Thymus (tissue), 11 donors: Measurements from ENCODE around the gene RABGAP1. TPM values are rescaled to one million over a fixed set of nuclear protein-coding genes. Genes with fewer than 3 reads are reported as not detected.

Experiments used
- DNase-seq, 9 donors: peaks; one replicate each; pipeline ENCODE4 v3.0.0-alpha.2; 2013; ENCODE audit warnings: low spot score in 9 of 9, low read depth in 6 of 9, missing footprints in 1 of 9
- H3K27ac ChIP-seq, 2 donors: one replicate each; pipeline ENCODE4 v1.5.1; 2013; ENCODE audit warnings: control low read depth in 1 of 2, low read depth in 1 of 2, low read length in 1 of 2, mild to moderate bottlenecking in 1 of 2, moderate library complexity in 1 of 2
- H3K27me3 ChIP-seq, 2 donors: one replicate each; pipeline ENCODE4 v1.5.1; 2013; ENCODE audit warnings: low read length in 1 of 2; ENCODE audit not compliant: control insufficient read depth in 2 of 2, insufficient read depth in 1 of 2
- H3K36me3 ChIP-seq, 2 donors: one replicate each; pipeline ENCODE4 v1.5.1; 2013; ENCODE audit warnings: low read length in 1 of 2, mild to moderate bottlenecking in 1 of 2, moderate library complexity in 1 of 2; ENCODE audit not compliant: control insufficient read depth in 2 of 2, insufficient read depth in 2 of 2
- H3K4me1 ChIP-seq, 2 donors: one replicate each; pipeline ENCODE4 v1.5.1; 2013; ENCODE audit warnings: low read length in 2 of 2; ENCODE audit not compliant: control insufficient read depth in 2 of 2, insufficient read depth in 2 of 2
- H3K4me3 ChIP-seq, 2 donors: one replicate each; pipeline ENCODE4 v1.5.1; 2013; ENCODE audit warnings: low read length in 2 of 2, control low read depth in 1 of 2, mild to moderate bottlenecking in 1 of 2
- H3K9me3 ChIP-seq, 2 donors: one replicate each; pipeline ENCODE4 v1.5.1; 2013; ENCODE audit warnings: low read length in 1 of 2, mild to moderate bottlenecking in 1 of 2; ENCODE audit not compliant: control insufficient read depth in 2 of 2, insufficient read depth in 1 of 2
- WGBS: extraction: QIAGEN DNeasy Blood & Tissue Kit; methylation state at CpG from one replicate; pipeline ENCODE4 v1.1.7; 2013; 5-methylcytosine and 5-hydroxymethylcytosine counted together
- polyA plus RNA-seq: library from polyadenylated mRNA; stranded (reverse); fragments of 200-250 nt; gene quantifications from one replicate; pipeline ENCODE4 v1.2.3, GENCODE V29; 2013
- total RNA-seq: library from RNA; stranded (reverse); fragments of 120-200 nt; gene quantifications from one replicate; pipeline ENCODE4 v1.2.4, GENCODE V29; 2013
- donor health status: healthy.

The RABGAP1 gene
- total and polyA plus RNA-seq, 2 donors, result 17.4 to 18.1 TPM

- Histone ChIP-seq H3K4me3 (peak within 1 kb of the TSS in 1 of 2 donors; percentile 7), H3K27ac (peak within 1 kb of the TSS in 1 of 2 donors; percentile 34), H3K36me3 (peaks cover 0 to 3% of the 10 kb centered on the region in 2 donors), H3K27me3 (no peaks in the 10 kb centered on the region), H3K9me3 (no peaks in the 10 kb centered on the region), H3K4me1 (peaks cover 8 to 16% of the 10 kb centered on the region in 2 donors)
- no peak for DNase-seq
- 56% methylated on average over 7 of the region's 7 CpGs for WGBS
Measured at GRCh38 chr9:123033352-123033751, 92.5 kb downstream of the RABGAP1 start, which contains the start of gene GPR21. GPR21 (plus strand) TSS chr9:123033667; CDS start chr9:123034567, 900 bp downstream.

- 43% methylated on average over 8 of the region's 8 CpGs for WGBS
- Histone ChIP-seq H3K27ac (no peak overlapping the region), H3K4me3 (peak overlapping the region in 1 of 2 donors; percentile 7), H3K36me3 (peaks cover 0 to 3% of the 10 kb centered on the region in 2 donors), H3K27me3 (no peaks in the 10 kb centered on the region), H3K9me3 (no peaks in the 10 kb centered on the region), H3K4me1 (peaks cover 8 to 16% of the 10 kb centered on the region in 2 donors)
- DNase-seq, result peak; percentile 20 to 78 (median 43)
Measured at GRCh38 chr9:123033864-123034601, 93.2 kb downstream of the RABGAP1 start.

GRCh38 chr9:123034881-123035510 is 94.2 kb downstream of the RABGAP1 start:
- Histone ChIP-seq H3K4me3 (no peak overlapping the region), H3K9me3 (no peaks in the 10 kb centered on the region), H3K27ac (no peak overlapping the region), H3K36me3 (no peaks in the 10 kb centered on the region), H3K27me3 (no peaks in the 10 kb centered on the region), H3K4me1 (peaks cover 8 to 16% of the 10 kb centered on the region in 2 donors)
- WGBS, result 85% methylated on average over 13 of the region's 13 CpGs
- no peak for DNase-seq

GRCh38 chr9:123035791-123036190 is 95.0 kb downstream of the RABGAP1 start:
- no peaks in the 10 kb centered on the region for H3K9me3 ChIP-seq

GRCh38 chr9:123036893-123037545 is 96.2 kb downstream of the RABGAP1 start:
- DNase-seq, result no peak
- H3K27me3 ChIP-seq, result no peaks in the 10 kb centered on the region
- WGBS, result 93% methylated on average over 3 of the region's 3 CpGs
- no peak overlapping the region for H3K4me3 ChIP-seq
- peaks cover 8 to 16% of the 10 kb centered on the region in 2 donors for H3K4me1 ChIP-seq
- H3K27ac ChIP-seq, result no peak overlapping the region
- no peaks in the 10 kb centered on the region for H3K36me3 ChIP-seq
- H3K9me3 ChIP-seq, result no peaks in the 10 kb centered on the region

More at GRCh38 chr9:123035791-123036190, 95.0 kb downstream of the RABGAP1 start:
- H3K4me1 ChIP-seq, result peaks cover 8 to 16% of the 10 kb centered on the region in 2 donors
- H3K4me3 ChIP-seq, result no peak overlapping the region
- no peaks in the 10 kb centered on the region for H3K27me3 ChIP-seq
- 92% methylated on average over 2 of the region's 2 CpGs for WGBS
- no peak overlapping the region for H3K27ac ChIP-seq
- DNase-seq, result no peak
- no peaks in the 10 kb centered on the region for H3K36me3 ChIP-seq

- Histone ChIP-seq H3K27ac (no peak overlapping the region), H3K4me3 (no peak overlapping the region)
- no peak for DNase-seq
Measured at GRCh38 chr9:123039617-123040219, 98.9 kb downstream of the RABGAP1 start.

GRCh38 chr9:123040801-123041200 is 100.0 kb downstream of the RABGAP1 start:
- Histone ChIP-seq H3K36me3 (no peaks in the 10 kb centered on the region), H3K27me3 (no peaks in the 10 kb centered on the region), H3K4me1 (no peaks in the 10 kb centered on the region), H3K4me3 (no peak overlapping the region), H3K9me3 (no peaks in the 10 kb centered on the region), H3K27ac (no peak overlapping the region)
- no peak for DNase-seq
- WGBS, result 86% methylated on average over 1 of the region's 1 CpG

More at GRCh38 chr9:123039617-123040219, 98.9 kb downstream of the RABGAP1 start:
- WGBS, result 94% methylated on average over 1 of the region's 1 CpG
- H3K9me3 ChIP-seq, result no peaks in the 10 kb centered on the region
- H3K4me1 ChIP-seq, result peaks cover 0 to under 1% of the 10 kb centered on the region in 2 donors
- no peaks in the 10 kb centered on the region for H3K27me3 ChIP-seq
- no peaks in the 10 kb centered on the region for H3K36me3 ChIP-seq

- H3K36me3 ChIP-seq, result no peaks in the 10 kb centered on the region
- no peak overlapping the region for H3K4me3 ChIP-seq
- 98% methylated on average over 2 of the region's 2 CpGs for WGBS
- no peak overlapping the region for H3K27ac ChIP-seq
- H3K4me1 ChIP-seq, result no peaks in the 10 kb centered on the region
- no peaks in the 10 kb centered on the region for H3K27me3 ChIP-seq
- DNase-seq, result no peak
- H3K9me3 ChIP-seq, result no peaks in the 10 kb centered on the region
Measured at GRCh38 chr9:123041489-123041888, 100.7 kb downstream of the RABGAP1 start.
